HFF-Myc (cell line): Measurements from ENCODE around the gene PRPF19.

Experiments
- DNase-seq: peaks from one replicate; pipeline ENCODE4 v3.0.0-alpha.2; 2011; ENCODE audit warnings: low read depth; ENCODE audit errors: extremely low read depth
- H3K4me3 ChIP-seq: replicated peaks from 2 replicates; pipeline ENCODE4 v1.5.1; 2011; ENCODE audit warnings: low read depth, mild to moderate bottlenecking, control low read depth, low read length
- CTCF ChIP-seq: IDR thresholded peaks from 2 replicates; pipeline ENCODE4 v1.5.1; 2012; ENCODE audit warnings: mild to moderate bottlenecking, low read depth, low read length, control low read depth; ENCODE audit errors: missing control alignments

The PRPF19 gene

DNA sequence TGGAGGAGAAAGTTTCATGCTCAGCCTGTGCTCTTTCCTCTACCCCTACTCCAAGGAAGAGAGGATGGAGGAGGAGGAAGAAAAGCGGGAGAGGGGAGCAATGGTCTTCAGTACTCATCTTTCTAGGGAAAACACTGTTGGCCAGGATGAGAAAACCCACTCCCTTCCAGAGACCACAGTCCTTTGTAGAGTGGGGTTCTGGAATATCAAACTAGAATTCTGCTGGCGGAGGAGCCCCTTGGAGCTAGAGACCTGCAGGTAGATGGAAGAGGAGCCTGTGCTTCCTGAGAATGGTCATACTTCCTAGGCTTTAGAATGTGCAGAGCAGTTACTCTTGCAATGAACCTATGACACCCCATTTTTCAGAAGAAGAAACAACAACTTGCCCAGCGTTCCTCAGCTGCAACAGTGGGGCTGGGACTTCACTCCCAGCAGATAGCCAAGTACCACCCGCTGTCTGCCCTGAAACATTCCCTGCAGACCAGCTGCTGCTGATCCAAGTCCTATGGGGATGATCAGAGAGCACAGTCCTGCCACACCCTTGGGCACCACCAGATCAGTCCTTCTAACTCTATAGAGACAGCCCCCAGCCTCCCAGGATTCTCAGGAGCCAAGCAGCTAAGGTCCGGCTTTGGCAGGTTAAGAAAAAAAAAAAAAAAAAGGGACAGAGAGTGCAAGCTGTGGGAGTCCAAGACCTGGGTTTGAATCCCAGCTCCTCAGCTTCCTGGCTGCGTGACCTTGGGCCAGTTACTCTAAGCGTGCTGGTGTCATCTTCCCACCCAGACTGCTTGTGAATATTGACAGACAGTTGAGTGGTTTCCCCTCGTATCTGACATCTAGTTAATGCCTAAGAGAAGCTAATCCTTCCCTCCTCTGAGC, 51.3 kb downstream of the PRPF19 start:
- no peak for TF ChIP-seq CTCF
- DNase-seq, result no peak
- no peak overlapping the region for H3K4me3 ChIP-seq

DNA sequence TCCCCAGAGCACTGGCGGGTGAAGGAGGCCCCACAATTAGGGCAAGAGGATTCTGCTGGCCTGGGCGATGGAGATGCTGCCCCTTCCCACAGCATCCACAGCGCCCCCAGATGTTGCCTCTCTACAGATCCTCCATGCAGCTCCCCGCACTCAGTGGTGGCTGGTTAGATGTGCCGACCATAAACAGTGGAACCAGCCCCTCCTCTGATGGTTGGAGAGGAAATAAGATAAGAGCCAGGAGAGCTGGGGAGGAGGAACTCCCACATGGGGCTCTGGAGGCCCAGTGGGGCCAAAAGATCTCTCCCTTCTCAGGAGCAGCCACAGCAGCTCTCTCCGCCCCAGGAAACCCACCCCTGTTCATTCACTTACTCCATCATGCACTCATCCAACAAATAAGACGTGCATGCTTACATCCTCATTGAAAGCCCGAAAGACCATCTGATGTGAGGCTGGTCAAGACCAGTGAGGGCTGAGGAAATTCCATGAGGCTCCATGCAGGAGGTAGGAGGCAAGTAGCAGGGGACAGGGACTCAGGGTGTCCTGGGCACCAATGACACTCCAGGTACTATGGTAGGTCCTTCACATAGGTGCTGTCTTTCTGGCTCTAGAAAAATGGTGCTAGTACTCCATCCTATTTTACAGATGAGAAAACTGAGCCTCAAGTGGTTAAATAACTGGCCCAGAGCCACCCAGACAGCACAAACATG, 52.1 kb downstream of the PRPF19 start:
- no peak for TF ChIP-seq CTCF
- H3K4me3 ChIP-seq, result no peak overlapping the region
- DNase-seq, result no peak

GRCh38 chr11:60852982-60853950, 53.1 kb downstream of the PRPF19 start:
- no peak for DNase-seq
- no peak for TF ChIP-seq CTCF
- no peak overlapping the region for H3K4me3 ChIP-seq

DNA sequence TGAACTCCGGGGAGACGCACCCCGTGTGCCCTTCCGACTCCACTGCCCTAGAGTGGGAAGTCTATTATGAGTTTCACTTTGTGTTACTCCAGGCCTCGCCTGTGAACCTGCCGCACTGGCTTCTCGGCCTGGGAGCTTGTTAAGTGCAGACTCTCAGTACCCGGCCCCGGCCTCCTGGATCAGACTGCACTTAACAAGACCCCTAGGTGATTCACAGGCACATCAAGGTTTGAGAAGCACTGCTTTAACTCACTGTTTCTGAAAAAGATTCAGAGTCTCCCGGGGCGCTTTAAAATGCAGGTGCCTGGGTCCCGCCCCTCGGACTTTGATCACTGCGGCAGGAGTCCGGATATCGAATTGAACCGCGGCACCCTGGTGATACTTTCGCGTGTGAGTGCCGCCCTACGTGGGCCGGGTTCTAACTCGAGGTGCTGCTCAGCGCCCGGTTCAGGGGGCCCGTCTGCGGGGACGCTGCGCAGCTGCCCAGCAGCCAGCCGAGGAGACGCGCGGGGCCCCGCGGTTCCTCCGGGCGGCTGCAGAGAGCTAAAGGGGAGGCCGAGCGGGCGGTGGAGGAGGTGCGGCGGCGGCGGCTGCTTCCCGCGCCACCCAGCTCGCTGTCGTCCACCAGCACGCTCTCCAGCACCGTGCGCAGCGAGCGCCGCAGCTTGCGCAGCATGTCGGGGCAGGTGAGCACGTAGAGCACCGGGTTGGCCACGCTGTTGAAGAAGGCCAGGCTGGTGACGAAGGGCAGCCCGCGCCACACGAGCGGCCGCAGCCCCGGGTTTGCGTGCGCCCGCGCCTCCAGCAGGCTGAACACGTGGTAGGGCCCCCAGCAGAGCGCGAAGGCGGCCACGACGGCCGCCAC, 54.0 kb downstream of the PRPF19 start:
- no peak overlapping the region for H3K4me3 ChIP-seq
- no peak for DNase-seq
- no peak for TF ChIP-seq CTCF

DNA sequence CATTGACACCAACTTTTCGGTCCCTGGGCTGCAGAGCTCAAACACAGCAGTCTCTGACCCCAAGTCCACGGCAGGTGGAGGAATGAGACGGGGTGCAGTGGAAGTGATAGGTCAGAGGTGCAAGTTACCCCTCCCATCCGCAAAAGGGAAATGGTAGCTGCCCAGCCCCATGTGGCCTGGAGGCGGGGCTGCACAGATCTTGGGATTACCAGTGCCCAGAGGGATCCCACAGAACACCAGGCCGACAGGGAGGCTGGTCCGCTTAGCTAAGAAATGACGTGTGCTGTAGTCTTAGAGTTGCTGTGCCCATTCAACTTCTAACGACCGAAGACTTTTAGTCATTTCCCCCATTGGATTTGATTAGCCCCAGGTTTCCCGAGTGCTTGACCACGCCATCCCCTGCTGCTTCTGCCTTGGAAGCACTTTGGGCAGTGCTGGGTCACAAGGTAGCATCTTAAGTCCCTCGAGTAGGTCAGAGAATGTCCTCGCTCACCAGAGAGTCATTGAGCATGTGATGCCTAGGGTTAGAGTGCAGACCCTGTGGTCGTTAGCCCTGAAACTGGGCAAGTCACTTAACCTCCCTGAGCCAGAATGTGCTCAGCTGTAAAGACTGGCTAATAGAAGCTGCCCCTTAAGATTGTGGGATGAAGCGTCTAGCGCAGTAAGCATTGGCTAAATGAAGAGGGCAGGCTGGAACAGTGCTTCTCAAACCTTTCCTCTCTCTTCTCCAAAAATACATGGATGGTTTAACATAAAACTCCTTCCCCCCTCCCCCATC, 54.9 kb downstream of the PRPF19 start:
- no peak for DNase-seq

More for the DNA sequence above, 54.9 kb downstream of the PRPF19 start:
- no peak overlapping the region for H3K4me3 ChIP-seq
- no peak for TF ChIP-seq CTCF
